ENCODE results near the gene OR2T11. TPM values are rescaled to one million over a fixed set of nuclear protein-coding genes. Genes with fewer than 3 reads are reported as not detected.
"Not testable (repeated sequence)": the region's sequence is repeated elsewhere in the genome, so short reads cannot be mapped to it uniquely, and the experiment has no call there.

The OR2T11 gene, protein sequence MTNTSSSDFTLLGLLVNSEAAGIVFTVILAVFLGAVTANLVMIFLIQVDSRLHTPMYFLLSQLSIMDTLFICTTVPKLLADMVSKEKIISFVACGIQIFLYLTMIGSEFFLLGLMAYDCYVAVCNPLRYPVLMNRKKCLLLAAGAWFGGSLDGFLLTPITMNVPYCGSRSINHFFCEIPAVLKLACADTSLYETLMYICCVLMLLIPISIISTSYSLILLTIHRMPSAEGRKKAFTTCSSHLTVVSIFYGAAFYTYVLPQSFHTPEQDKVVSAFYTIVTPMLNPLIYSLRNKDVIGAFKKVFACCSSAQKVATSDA
- 1.7 and 4.3 TPM in 2 replicates for total RNA-seq

DNA sequence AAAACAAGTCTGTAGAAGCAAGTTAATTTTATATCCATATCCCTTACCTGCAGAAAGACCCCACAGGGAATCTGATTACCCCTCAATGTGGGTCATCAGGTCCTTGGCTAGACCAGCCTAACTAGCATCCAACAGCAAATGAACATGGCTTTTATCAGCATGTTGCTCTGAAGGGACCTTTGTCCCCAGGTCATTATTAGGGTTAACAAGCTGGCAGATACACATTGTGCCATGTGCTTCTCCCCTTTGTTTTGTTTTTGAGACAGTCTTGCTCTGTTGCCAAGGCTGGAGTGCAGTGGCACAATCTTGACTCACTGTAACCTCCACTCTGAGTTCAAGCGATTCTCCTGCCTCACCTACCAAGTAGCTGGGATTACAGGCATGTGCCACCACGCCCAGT is at the start of gene OR2T11:
Gene OR2T11, minus strand, starts transcription at position 101 of the 400 bp plus-strand sequence. CDS start 7,963 bp downstream, outside the sequence.
- DNase-seq; H3K9me3 Mint-ChIP-seq; H3K27me3 Mint-ChIP-seq; H3K4me3 Mint-ChIP-seq; H3K36me3 Mint-ChIP-seq (ENCODE audit: low read depth); POLR2A ChIA-PET; H3K27ac Mint-ChIP-seq; CTCF ChIA-PET; ATAC-seq (ENCODE audit: low read depth); H3K4me1 Mint-ChIP-seq: not testable (repeated sequence)
- intact Hi-C loops (cut with micrococcal nuclease) = loop anchor here (5.0 kb wide), 1 partner anchor 178 kb away; no protein-coding TSS in a partner anchor

DNA sequence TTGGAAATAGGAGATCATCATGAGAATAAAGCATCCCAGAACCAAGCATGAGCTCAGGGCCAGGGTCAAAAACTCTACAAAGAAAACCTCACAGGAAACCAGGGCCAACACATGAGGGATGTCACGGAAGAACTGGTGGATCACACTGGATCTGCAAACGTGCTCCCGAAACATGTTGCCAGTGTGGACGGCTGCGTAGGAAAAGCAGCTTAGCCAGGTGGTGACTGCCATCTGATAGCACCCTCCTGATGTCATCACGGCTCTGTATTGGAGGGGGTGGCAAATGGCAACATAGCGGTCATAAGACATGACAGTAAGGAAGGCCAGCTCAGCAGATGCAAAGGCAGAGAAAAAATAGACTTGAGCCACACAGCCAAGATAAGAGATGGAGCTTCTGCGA is 46.8 kb upstream of the OR2T11 start:
- H3K4me3 Mint-ChIP-seq = no peak overlapping the region
- ChIA-PET CTCF (interaction anchor here (1.5 to 2.2 kb wide), 2 partner anchors 8 to 124 kb away, joined by 3 to 7 read pairs; no protein-coding TSS in a partner anchor), POLR2A (interaction anchor here (0.9 kb wide), 1 partner anchor 16 kb away, joined by 7 read pairs; no protein-coding TSS in a partner anchor)
- no peak overlapping the region for H3K27ac Mint-ChIP-seq
- intact Hi-C loops (cut with micrococcal nuclease) = no loop called here
- DNase-seq (no peak), ATAC-seq (ENCODE audit: low read depth) (no peak)
- no peaks in the 10 kb centered on the region for H3K36me3 Mint-ChIP-seq (ENCODE audit: low read depth)
- H3K9me3 Mint-ChIP-seq = no peaks in the 10 kb centered on the region
- TF ChIP-seq, protein P1, sequence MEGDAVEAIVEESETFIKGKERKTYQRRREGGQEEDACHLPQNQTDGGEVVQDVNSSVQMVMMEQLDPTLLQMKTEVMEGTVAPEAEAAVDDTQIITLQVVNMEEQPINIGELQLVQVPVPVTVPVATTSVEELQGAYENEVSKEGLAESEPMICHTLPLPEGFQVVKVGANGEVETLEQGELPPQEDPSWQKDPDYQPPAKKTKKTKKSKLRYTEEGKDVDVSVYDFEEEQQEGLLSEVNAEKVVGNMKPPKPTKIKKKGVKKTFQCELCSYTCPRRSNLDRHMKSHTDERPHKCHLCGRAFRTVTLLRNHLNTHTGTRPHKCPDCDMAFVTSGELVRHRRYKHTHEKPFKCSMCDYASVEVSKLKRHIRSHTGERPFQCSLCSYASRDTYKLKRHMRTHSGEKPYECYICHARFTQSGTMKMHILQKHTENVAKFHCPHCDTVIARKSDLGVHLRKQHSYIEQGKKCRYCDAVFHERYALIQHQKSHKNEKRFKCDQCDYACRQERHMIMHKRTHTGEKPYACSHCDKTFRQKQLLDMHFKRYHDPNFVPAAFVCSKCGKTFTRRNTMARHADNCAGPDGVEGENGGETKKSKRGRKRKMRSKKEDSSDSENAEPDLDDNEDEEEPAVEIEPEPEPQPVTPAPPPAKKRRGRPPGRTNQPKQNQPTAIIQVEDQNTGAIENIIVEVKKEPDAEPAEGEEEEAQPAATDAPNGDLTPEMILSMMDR (IDR thresholded peaks at IDR 0.05) = no peak
- H3K4me1 Mint-ChIP-seq = peaks cover 6% of the 10 kb centered on the region
- H3K27me3 Mint-ChIP-seq = peaks cover 6% of the 10 kb centered on the region

DNA sequence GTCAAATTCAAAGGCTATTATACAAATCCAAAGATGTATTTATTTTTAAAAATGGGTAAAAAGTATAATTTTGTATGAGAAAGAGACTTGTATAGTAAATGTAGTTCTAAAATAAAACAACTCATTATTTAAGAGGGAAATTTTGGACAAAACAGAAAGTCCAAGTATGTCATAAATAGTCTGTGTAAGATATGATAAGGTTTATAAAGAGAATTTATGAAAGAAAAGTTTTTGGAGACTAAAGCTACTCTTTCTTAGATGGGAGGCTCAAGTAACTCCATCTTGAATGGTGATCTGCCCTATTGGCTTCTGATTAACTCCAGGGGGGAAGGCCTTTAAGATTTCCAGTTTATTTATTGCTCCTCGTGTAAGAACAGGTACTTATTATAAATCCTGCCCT is 35.1 kb upstream of the OR2T11 start:
- CTCF ChIA-PET = no interaction called here
- TF ChIP-seq, protein P1 (IDR thresholded peaks at IDR 0.05) = no peak

DNA sequence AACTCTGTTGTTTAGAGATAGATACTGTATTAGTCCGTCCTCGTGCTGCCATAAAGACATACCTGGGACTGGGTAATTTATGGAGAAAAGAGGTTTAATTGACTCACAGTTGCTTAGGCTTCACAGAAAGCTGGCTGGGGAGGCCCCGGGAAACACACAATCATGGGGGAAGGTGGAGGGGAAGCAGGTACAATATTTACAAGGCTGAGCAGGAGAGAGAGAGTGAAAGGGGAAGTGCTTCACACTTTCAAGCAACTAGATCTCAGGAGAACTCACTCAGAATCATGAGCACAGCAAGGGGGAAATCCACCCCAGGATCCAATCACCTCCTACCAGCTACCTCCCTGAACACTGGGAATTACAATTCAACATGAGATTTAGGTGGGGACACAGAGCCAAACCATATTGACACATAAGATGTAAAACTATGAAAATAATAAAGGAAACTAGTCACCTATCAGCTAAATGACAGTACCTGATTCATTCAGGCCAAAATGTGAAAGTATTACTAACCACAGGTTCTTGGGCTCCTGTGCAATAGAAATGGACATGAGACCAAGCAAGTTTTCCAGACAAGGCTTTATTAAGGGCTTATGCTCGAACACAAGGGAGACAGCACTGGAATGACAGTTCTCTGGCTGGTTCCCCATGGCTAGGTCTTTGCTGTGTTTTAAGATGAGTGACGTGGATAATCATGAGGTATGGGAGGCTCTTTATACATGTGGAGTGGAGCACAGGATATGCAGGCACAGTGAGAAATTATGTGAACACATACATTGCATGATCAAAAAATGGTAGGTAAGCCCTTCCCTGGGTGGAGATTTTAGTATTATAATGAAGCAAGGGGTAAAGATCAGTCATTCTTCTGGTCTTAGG is 28.8 kb upstream of the OR2T11 start:
- DNase-seq (peak; percentile 30), ATAC-seq (ENCODE audit: low read depth) (peak; percentile 96)
- not testable (repeated sequence) for H3K36me3 Mint-ChIP-seq (ENCODE audit: low read depth); H3K27me3 Mint-ChIP-seq; H3K9me3 Mint-ChIP-seq
- H3K4me1 Mint-ChIP-seq = peaks cover 35% of the 10 kb centered on the region
- intact Hi-C loops (cut with micrococcal nuclease) = loop anchor here (1.0 kb wide), 1 partner anchor 25 kb away; no protein-coding TSS in a partner anchor
- POLR2A ChIA-PET = interaction anchor here (0.7 to 1.2 kb wide), 2 partner anchors 45 to 141 kb away, joined by 3 read pairs; no protein-coding TSS in a partner anchor
- H3K27ac Mint-ChIP-seq = peak overlapping the region; percentile 90
- CTCF ChIA-PET = interaction anchor here (0.8 to 1.3 kb wide), 2 partner anchors 44 to 143 kb away, joined by 3 read pairs; no protein-coding TSS in a partner anchor
- H3K4me3 Mint-ChIP-seq = peak overlapping the region; percentile 29

More for the DNA sequence above, 35.1 kb upstream of the OR2T11 start:
- Mint-ChIP-seq H3K27me3 (no peaks in the 10 kb centered on the region), H3K4me3 (no peak overlapping the region), H3K4me1 (no peaks in the 10 kb centered on the region), H3K36me3 (ENCODE audit: low read depth) (peaks cover 3% of the 10 kb centered on the region), H3K9me3 (peaks cover 4% of the 10 kb centered on the region), H3K27ac (no peak overlapping the region)
- intact Hi-C loops (cut with micrococcal nuclease) = no loop called here
- DNase-seq = no peak
- no peak for ATAC-seq (ENCODE audit: low read depth)
- POLR2A ChIA-PET = no interaction called here

DNA sequence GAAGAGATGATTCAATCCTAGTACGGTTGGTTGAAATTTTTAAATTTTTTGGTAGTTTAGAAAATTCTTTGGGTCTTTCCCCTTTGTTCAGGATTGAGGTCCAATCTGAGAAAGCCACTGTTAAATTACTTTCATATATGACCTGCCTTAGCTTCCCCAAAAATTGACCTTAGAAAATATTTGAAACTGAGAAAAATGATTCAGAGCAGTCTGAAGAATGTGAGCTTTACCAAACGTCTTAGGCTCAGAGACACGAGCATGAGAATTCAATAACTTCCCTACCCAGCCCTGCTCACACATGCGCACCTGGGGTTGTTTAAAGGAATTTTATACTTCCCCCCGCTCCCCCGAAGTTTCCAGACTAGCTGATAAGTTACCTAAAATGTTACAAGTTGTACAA is 21.9 kb upstream of the OR2T11 start:
- H3K27me3 Mint-ChIP-seq; H3K36me3 Mint-ChIP-seq (ENCODE audit: low read depth); H3K27ac Mint-ChIP-seq; H3K4me3 Mint-ChIP-seq; CTCF ChIA-PET; ATAC-seq (ENCODE audit: low read depth); POLR2A ChIA-PET; H3K9me3 Mint-ChIP-seq; DNase-seq; intact Hi-C loops (cut with micrococcal nuclease): not testable (repeated sequence)
- H3K4me1 Mint-ChIP-seq = peaks cover 15% of the 10 kb centered on the region

DNA sequence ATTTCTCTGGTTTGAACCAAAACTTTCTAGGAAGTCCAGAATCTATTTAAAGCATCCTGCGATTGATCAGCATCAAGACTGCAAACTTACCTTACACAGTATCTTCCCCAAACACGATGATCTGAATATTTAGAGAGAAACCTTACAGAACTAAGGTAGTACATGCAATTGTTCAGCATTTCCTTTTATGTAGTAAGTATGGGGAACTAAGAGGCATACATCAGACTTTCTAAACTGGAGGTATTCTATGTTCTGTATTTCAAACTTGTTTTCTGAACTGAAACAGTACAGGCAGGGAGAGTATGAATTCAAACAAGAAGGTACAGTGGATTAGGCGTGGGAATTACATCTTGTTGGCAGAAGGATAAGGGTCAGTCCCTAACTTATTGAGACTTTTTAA is 20.5 kb upstream of the OR2T11 start, which contains the start of gene OR2T27:
Gene OR2T27, minus strand, starts transcription at position 175 of the 400 bp plus-strand sequence. CDS start 4,644 bp downstream, outside the sequence.
- H3K4me1 Mint-ChIP-seq = peaks cover 13% of the 10 kb centered on the region
- intact Hi-C loops (cut with micrococcal nuclease); H3K4me3 Mint-ChIP-seq; H3K9me3 Mint-ChIP-seq; H3K27ac Mint-ChIP-seq; DNase-seq; H3K36me3 Mint-ChIP-seq (ENCODE audit: low read depth); H3K27me3 Mint-ChIP-seq; POLR2A ChIA-PET; ATAC-seq (ENCODE audit: low read depth); CTCF ChIA-PET: not testable (repeated sequence)

DNA sequence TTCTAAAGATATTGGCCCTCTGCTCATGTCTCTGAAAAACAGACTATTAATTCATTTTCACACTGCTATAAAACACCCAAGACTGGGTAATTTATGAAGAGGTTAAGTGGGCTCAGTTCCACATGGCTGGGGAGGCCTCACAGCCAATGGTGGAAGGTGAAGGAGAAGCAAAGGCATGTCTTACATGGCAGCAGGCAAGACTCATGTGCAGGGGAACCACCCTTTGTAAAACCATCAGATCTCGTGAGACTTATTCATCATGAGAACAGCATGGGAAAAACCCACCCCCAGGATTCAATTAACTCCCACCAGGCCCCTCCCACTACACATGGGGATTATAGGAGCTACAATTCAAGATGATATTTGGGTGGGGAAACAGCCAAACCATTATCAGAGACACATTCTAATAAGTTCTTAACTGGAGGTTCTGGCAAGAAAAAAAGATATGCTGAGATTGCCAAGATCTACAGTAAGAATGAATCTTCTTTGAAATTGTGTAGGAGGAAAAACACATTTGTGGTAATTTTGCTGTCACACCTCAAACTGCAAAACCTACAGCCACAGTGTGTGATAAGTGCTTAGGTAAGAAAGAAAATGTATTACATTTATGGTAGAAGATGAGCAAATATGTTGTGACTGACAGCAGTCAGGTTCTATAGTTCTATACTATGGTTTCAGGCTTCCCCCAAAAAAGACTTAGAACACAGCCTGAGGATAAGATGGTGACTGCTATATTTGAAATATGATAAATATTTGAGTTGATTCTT is 14.1 kb upstream of the OR2T11 start:
- ATAC-seq (ENCODE audit: low read depth); H3K27me3 Mint-ChIP-seq; H3K4me3 Mint-ChIP-seq; H3K27ac Mint-ChIP-seq; POLR2A ChIA-PET; H3K36me3 Mint-ChIP-seq (ENCODE audit: low read depth); CTCF ChIA-PET; H3K9me3 Mint-ChIP-seq; DNase-seq; intact Hi-C loops (cut with micrococcal nuclease): not testable (repeated sequence)
- peaks cover 13% of the 10 kb centered on the region for H3K4me1 Mint-ChIP-seq

DNA sequence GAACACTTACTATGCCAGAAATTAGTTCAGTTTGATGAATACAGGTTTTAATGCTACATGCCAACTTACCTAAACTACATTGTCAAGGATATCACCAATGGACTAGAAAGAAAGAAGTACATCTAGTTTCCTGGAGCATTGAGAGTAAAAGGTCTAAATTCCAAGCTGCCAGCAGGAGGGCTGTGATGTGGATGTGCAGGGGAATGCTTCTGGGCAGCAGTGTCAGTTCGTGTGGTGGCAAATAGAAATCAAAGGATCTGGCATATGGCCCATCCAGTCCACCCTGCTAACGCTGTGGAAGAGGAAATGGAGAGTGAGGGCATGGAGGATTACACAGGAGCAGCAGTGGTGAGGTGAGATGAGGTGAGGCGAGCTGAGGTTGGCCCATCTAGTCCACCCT is 10.3 kb upstream of the OR2T11 start, which contains the start of gene OR2T35:
Gene OR2T35, minus strand, starts transcription at position 101 of the 400 bp plus-strand sequence. CDS start 6,020 bp downstream, outside the sequence.
- CTCF ChIA-PET; H3K4me3 Mint-ChIP-seq; H3K9me3 Mint-ChIP-seq; H3K36me3 Mint-ChIP-seq (ENCODE audit: low read depth); intact Hi-C loops (cut with micrococcal nuclease); ATAC-seq (ENCODE audit: low read depth); H3K27me3 Mint-ChIP-seq; POLR2A ChIA-PET; DNase-seq: not testable (repeated sequence)
- Mint-ChIP-seq H3K4me1 (peaks cover 13% of the 10 kb centered on the region), H3K27ac (peak within 1 kb of the TSS; percentile 69)

DNA sequence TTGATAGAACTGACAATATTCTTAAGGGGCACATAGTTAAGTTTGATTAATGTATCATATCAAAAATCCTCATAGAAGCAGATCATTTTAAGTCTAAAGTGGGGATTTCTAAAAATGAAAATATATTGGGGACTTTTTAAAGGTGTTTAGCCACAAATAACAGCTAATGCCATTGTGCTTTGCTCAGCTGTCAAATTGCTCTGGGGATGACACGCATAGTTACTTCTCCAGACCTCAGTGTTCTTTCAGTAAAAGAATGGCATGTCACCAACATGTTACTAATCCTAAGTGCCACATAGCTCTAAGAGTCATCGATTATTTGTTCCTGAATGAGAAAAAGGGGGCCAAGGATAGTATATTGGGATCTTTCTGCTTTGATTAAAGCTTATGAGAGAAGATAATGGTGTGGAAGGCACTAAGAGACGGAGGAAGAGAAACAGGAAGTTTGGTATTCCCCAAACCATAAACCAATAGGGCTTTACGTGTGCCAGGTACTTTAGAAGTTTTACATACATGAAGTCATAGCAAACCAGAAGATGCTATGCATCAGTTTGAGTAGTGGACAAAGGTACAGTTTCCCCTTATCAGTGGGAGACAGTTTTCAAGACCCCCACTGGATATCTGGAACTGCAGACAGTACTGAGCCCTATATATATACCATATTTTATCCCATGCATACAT is 8.2 kb upstream of the OR2T11 start:
- H3K4me1 Mint-ChIP-seq = peaks cover 13% of the 10 kb centered on the region
- DNase-seq; CTCF ChIA-PET; H3K9me3 Mint-ChIP-seq; H3K27ac Mint-ChIP-seq; H3K27me3 Mint-ChIP-seq; intact Hi-C loops (cut with micrococcal nuclease); POLR2A ChIA-PET; H3K4me3 Mint-ChIP-seq; H3K36me3 Mint-ChIP-seq (ENCODE audit: low read depth): not testable (repeated sequence)
- ATAC-seq (ENCODE audit: low read depth) = peak; percentile 91
